GM12872 (cell line): ENCODE measurements around the gene CD52.

ENCODE experiments used
- TF ChIP-seq, protein P1 (sequence below): IDR thresholded peaks from 3 replicates; pipeline ENCODE4 v1.5.1; 2011; ENCODE audit warnings: low read depth, mild to moderate bottlenecking, low read length, moderate library complexity; ENCODE audit not compliant: insufficient read depth

Gene CD52

DNA sequence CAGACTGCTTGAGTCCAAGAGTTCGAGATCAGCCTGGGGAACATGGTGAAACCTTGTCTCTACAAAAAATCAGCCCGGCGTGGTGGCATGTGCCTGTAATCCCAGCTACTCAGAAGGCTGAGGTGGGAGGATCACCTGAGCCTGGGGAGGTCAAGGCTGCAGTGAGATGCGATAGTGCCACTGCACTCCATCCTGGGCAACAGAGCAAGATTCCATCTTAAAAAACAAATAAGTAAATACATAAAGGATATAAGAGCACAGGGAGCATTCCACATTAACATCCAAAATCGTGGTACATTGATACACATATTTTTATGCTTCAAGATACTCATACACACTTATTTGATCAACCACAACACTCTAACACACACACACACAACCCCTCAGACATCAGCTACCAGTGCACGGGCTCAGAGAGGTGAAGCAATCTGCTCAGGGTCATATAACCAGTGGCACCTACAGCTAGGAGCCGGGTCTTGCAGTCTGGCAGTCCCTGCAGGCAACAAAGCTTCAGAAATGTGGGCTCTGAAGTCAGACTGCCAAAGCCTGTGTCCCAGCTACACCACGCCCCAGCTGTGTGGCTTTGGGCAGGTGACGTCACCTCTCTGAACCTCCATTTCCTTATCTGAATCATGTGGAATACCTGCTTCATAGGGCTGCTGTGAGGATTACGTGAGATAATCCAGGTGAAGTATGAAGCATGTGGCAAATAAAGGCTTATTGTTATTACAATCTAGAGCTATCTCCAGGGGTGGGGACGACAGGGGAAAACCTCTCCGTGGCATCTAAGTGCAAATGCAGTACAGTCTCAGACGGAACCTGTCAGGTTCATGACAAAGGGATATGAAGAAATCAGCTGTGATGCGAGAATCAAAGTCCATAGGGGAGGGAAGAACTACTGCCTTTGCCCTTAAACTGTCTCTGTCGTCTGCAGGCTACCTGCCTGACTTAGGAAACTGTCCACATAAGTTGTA is 40.9 kb downstream of the CD52 start:
- TF ChIP-seq, protein P1, sequence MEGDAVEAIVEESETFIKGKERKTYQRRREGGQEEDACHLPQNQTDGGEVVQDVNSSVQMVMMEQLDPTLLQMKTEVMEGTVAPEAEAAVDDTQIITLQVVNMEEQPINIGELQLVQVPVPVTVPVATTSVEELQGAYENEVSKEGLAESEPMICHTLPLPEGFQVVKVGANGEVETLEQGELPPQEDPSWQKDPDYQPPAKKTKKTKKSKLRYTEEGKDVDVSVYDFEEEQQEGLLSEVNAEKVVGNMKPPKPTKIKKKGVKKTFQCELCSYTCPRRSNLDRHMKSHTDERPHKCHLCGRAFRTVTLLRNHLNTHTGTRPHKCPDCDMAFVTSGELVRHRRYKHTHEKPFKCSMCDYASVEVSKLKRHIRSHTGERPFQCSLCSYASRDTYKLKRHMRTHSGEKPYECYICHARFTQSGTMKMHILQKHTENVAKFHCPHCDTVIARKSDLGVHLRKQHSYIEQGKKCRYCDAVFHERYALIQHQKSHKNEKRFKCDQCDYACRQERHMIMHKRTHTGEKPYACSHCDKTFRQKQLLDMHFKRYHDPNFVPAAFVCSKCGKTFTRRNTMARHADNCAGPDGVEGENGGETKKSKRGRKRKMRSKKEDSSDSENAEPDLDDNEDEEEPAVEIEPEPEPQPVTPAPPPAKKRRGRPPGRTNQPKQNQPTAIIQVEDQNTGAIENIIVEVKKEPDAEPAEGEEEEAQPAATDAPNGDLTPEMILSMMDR, result no peak

DNA sequence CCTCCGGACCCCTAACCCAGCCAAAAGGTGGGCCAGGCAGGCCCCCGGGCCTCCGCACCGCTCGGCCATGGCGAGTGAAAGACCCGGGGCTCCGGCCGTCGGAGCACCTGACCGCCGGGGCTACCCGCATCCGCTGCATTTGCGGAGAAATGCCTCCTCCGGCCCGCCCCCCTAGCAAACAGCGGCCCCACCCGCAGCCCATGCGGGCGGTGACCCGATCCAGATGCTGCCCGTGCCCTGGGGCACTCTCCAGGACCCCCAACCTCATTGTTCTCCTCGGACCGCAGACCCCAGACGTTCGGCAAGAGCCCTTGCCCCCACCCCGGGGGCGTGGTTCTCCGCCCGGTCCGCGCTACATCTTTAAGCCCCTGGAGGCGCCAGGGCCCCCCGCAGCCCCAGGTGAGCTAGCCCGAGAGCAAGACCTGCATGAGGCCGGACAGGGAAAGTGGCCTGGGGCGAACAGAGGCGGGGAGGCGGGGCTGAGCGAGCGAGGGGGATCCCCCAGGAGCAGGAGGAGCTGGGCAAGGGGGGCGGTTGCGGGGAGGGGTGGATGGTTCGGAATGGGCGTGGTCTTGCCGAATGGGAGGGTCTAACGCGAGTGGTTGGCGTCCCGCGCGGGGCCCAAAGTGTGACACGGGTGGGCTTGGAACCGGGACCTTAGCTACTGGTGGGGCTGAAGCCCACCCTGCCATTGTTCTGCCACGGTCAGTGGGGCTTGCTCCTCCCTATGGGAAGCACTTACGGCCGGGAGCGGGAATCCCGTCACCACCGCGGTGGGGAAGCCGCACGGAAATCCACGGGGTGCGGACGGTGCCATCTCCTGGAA is 42.4 kb downstream of the CD52 start:
- TF ChIP-seq, protein P1, result no peak

DNA sequence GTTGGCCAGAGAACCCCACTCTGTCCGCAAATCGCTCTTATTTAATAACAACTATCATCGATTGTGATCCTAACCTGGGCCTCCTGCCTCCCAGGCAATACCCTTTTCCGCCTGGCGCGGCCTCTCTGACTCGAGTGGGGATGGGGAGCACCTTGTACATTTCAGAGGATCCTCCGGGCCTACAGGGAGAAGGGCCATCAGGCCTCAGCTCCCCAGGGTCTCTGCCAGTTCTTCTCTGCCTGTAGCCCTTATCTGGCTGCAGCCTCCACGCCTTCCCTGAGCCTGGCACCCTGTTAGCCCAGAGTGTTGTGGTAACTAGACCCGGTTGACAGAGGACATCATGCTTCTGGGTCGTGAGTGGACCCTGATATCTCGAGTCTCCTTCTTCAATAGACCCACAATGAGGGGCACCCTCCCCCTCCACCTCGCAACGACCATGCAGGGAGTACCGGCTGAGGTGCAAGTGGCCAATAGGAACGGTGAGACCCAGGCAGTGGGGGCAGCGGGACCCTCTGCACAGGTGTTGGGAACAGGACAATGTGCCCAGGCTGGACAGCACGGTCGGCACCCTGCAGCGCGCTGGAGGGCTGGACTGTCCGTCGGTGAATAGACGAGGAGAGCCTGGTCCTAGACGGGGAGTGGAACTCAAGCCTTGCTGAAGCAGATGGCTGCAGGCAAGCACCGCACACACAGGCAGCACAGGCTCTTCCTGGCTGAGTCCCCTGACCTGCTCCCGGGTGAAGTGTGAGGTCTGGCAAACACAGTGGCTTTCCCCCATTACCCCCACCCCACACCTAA is 43.2 kb downstream of the CD52 start:
- TF ChIP-seq, protein P1, result no peak

DNA sequence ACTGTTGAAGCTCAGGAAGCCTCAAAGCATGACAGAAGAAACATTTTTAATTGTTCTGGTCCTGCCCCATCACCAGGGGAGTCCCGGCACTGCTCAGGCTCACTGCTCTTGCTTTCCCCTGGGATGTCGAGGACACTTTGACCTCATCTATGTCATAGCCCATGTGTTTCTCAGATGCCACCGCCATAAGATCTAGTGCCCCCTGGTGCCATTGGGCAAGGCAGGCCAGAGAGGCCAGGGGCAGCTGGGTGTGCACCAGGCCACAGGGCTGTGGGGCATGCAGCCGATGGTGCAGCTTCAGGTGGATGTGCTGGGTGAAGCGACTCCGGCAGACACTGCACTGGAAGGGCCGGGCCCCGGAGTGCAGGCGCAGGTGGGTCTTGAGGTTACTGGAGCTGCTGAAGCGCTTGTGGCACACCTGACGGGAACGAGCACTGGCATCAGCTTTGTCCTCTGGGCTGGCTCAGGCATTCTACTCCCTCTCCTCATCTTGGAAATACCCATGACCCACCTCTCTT is 43.9 kb downstream of the CD52 start:
- TF ChIP-seq, protein P1, result no peak

DNA sequence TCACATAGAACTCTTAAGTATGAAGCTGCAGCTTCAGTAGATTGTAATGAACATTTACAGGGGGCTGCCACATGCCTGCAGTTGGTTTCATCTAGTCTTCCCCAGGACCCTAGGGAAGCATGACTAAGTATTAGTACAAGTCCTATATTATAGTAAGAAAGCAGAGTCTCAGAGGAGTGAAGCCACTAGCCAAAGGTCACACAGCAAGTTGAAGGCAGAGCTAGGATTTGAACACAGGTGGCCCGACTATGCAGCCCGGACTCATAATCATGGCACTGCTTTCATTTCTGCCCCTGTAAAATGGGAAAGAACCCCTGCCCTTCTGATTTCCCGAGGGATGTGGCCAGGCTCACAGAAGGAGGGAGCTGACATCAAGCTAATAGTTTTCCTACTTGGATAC is 44.6 kb downstream of the CD52 start:
- TF ChIP-seq, protein P1, result no peak

DNA sequence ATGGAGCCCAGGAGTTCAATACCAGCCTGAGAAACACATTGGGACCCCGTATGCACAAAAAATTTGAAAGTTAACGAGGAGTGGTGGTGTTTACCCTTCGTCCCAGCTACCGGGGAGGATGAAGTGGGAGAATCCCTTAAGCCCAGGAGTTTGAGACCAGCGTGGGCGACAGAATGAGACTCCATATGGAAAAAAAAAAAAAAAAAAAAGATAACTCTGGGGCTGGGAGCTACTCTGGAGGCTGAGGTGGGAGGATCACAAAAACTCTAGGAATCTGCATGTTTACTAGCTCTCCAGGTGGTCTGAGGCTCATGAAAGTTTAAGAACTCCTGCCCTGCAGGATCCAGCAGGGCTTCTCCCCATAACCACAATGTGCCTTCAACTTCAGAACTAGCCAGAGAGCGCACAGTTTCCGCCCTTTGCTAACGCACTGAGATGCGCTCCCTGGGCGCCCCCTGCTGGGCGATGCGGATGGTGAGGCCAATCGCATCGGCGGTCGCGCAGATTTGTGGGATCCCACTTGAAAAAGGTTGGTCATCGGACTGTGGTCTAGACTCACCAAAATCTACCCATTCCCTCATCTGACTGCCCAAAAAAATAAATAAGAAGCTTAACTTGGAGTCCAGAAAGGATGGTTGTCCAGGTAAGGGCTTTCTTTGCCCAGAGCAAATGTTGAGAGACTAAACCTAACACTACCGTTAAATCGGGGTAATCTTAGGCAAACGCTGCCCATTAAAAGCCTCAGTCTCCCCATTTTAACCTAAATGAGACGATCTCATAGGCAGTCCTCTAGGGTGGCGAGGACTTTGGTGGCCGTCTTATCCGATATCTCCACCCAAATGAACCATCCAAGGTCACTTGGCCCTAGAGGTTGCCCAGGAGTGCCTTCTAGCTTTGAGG is 46.0 kb downstream of the CD52 start:
- TF ChIP-seq, protein P1, result peak; percentile 98
